IPS-NIHi11 (cell line): ENCODE measurements around the gene OSBPL10.
"Not testable (repeated sequence)": the region's sequence is repeated elsewhere in the genome, so short reads cannot be mapped to it uniquely, and the experiment has no call there.

Experiments
- DNase-seq: peaks from one replicate; pipeline ENCODE4 v3.0.0; 2012; ENCODE audit warnings: mixed read lengths, low spot score

The OSBPL10 gene

DNA sequence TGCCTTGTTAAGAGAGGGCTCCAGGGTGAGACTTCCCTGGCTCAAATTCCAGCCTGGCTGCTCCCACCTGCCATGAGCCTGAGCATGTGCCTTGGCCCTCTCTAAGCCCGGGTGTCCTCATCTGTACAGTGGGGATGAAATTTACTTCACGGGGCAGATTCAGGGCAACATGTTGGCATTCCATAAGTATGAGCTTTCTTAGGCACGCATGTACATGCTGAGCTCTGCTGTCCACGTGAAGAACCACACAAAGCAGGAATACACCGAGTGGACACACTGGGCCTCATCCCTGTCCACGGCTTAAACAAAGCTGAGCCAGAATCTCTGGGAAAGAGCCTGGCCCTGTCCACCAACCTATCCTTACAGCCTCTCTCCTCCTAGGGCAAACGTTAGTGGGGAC is 167.4 kb downstream of the OSBPL10 start:
- no peak for DNase-seq

DNA sequence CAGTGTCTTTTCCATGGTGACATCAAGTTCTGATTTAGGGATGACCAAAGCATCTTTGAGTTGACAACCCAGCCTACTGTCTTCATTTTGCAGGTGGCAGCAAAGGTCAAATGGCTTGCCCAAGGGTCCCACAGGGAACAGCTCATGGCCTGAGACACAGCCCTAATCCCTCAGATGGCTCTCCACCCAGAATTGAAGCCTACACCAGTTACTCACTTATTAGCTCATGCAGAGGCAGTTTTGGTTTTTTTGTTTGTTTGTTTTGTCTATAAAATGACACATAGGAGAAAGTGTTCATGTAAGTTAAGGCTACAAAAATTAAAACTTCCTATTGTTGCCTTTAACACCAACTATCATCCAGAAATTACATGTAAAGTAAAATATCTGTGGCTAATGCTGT is 167.9 kb downstream of the OSBPL10 start:
- DNase-seq, result no peak

DNA sequence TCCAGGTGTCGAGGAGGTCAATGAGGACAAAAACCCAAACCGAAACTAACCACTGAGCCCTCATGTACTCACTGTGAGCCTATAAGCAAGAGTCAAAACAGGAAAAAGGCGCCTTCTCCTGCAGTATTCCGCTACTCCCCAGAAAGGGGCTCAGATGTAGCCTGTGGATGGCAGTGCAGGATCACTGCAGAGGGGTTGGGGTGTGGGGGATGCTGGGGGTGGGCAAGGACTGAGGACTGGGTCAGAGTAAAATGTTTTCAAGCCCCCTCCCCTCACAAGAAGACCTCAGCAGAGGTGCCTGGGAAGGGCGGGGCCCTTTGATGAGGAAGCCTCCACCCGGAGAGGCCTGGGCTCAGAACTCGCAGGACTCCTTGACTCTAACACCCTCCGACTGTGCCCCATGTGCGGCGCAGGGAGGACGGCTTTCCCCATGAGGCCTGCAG is 170.1 kb downstream of the OSBPL10 start:
- no peak for DNase-seq

DNA sequence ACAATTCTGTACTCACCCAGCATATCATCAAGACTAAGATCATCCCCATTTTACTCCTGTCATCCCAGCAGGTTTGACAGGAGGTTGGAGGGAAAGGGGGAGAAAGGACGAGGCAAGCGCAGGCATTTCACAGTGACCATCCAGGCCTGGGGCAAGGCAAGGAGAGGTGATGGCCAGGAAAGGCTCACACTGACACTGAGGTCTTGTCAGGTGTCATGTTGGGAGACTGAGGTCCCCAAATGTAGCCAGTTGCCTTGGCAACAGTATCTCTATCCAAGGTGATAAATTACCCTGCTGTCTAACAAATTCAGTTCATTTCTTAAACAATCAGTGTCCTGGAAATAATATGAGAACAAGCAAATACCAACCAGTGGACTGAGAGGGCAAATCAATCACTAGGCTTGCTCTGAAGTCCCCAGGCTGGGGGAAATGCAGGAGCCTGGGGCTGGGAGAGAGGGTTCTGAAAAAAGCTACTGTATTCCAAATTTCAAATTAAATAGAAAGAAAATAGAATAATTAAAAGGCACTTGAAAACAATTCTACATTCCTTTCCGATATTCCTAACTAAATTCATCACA is 172.8 kb downstream of the OSBPL10 start:
- DNase-seq, result no peak

DNA sequence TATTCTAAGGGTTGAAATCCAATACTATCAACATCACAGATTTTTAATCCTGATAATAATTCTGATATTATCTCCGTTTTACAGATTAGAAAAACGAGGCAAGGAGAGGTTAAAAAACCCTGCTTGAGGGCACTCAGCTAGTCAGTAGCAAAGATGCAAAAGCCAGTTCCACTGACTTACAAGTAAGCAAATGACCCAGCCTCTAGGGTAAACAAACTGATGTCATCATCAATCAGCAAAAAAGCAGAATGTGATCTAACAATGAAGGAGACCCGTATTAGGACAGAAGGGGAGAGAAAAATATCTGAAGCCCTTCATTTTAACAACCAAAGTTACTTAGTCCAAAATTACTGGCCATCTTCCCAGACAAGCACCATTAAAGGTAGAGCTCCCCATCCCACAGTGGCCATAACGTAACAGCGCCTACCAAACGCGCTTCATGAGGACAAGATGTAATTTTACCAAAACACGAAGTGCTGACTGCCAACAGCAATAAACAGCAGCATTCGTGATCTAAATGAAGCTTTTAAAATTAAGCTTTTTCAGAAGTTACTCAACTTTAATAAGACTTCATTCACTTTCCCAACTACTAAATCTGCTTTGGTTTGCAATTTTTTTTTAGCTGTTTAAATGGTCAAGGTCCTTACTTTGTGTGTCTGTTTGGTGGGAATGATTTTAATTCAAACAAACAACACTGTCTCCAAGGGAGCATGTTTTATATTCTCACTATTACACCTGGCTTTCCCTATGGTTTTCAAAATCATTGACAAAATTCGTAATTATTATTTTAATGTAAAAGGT is 176.6 kb downstream of the OSBPL10 start:
- DNase-seq, result no peak

DNA sequence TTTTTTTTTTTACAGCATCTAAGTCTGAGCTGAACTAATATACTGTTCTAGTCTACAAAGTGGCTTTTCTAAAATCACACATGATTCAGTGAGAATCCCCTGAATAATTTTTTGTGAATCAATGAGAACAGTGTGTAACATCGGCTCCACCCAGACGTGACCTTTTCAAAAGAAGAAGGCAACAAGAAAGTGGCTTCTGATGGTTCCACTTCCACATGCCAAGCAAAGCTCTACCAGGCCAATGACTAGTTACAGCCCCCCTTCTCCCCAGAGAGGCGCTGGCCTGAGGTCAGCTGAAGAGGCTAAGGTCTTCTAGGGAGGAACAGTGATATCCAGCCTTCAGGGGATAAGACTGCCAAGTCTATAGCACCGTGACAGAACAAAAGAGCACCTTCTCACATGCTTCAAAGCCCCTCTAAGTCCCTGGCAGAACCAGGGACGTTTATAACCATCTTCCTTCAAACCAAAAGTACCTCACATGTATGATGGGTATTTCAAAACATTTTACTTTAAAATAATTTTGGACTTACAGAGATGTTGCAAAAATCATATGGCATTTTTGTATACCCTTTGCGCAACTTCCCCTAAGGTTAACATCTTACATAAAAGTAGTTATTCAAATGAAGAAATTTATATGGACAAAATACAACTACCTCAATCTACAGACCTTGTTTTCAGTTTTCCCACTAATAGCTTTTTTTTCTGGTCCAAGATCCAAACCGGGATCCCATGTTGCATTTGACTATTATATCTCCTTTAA is 177.9 kb downstream of the OSBPL10 start:
- DNase-seq, result no peak

DNA sequence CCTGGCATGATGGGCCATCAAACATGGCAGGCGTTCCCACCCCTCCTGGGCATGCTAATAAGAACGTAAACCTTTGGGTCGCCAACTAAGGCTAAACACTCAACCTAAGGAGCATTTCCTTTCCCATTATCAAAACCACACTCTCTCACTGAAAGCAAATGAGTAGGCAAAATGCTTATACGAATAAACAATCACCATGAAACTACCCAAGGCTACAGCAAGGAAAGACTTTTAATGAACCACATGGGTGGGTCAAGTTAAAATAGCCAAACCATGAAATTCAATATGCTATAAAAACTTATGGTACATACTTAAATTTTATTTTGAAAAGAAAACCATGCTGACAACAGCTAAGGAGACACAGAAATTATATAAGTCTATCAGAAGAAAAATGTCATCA is 180.6 kb downstream of the OSBPL10 start:
- DNase-seq, result no peak

DNA sequence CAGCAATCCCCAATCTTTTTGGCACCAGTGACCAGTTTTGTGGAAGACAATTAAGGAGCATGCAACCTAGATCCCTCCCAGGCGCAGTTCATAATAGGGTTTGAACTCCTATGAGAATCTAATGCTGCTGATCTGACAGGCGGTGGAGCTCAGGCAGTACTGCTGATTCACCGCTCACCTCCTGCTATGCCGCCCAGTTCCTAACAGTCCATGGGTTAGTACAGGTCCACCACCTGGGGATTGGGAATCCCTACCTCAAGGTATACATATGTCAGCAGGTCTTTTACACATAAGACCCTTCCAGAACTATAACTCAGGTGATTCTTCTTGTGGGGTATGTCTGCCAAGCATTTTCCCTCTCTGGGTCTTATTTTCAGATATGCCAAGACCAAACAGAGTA is 182.2 kb downstream of the OSBPL10 start:
- DNase-seq, result no peak

DNA sequence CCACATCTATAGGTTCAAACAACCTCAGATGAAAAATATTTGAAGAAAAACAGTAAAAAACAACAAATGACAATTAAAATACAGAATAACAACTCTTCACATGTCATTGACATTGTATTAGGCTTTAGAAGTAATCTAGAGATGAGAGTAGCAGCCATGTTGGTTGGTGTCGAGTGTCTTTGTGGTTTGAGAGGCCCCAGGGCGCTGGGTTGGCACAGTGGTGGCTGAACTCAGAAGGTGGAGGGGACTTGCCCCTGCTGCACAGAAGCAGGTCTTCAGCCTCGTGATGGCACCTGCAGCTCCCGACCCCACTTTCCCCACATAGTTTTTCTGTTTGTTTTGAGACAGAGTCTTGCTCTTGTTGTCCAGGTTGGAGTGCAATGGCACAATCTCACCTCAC is 187.2 kb downstream of the OSBPL10 start:
- DNase-seq, result no peak

DNA sequence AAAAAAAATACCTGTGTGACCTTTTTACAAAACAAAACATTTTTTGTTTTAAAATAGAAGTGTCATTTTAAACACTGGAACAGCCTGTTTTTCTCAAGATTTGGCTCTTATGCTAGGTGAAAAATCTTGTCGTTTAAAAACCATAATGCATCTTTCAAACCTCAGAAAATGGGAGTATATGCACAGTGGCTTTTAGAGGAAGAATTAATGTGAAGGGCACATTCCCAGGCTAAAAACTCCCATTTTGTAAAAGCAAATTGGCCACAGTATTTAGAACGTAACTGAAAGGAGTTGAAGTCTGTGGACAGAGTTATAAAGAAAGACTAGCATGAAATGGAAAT is 190.0 kb downstream of the OSBPL10 start:
- DNase-seq, result no peak

DNA sequence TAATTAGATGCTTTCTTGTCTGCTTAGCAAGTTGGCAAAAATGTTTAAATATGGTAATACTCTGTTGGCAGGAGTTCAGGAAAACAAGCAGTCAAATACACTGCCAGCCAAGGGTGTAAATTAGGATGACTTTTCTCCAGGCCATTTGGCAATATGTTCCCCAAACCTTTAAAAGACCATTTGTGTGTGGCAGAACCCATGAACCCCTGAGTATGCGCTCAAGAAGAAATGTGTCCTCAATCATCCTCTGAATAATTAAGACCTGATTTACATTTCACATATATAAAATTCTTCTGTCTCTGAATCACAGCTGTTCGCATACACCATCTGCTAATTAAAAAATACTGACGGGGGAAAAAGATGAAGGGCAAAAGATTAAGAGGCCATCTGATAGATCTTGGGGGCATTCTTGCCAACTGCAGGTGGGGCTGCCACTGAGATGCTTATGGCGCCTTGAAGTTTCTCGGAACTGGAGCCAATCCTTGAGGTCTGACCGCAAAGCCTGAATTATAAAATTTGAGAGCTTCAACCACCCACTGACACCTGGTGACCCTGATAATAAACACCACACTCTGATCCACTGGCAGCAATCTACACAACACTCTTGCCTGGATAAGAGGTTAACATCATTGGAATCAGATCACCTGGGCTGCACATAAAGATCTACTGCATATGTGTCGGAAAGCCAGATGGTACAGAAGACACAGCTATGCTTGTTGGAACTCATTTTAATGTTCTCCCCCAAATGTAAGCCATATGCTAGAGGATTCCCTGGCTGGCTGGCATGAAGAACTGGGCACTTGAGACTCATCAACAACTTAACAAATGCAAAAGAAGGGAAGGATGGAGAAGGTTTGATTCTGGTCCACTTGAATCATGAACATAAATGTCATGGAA is 190.6 kb downstream of the OSBPL10 start:
- DNase-seq, result no peak

DNA sequence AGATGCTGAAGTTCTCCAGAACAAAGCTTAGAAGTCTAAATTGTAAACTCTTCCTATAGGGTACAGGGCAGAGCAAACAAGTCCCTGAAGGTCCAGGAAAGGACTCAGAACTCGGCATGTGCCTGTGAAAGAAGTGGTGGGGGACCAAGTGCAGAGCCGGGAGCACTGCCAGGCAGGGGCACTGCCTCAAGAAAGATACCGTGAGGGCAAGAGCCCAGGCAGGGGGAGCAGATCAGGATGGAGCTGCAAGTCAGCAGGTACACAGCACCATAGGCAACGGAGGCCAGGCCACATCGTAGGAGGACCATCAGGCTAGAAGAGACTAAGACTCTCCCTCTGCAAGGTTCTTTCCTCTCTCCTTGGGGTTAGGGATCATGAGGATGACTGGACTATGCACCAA is 191.6 kb downstream of the OSBPL10 start:
- no peak for DNase-seq

DNA sequence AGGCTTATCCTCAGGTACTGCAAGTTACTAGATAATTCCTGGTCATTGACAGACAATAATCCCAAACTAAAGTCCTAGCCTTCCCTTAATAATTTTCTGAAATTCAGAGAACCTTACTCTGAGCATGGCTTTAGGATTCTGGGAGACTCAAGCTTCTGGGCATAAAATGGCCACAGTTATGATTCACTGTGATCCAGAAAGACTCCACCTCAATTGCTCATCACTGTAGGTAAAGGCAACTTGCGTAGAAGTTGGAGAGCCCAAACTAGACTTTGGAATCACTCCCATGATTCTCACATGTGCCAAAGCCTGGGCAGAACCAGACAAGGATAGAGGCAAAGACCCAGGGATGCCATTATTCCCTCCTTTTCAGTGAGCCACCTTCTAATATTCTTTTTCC is 195.3 kb downstream of the OSBPL10 start:
- DNase-seq, result no peak

DNA sequence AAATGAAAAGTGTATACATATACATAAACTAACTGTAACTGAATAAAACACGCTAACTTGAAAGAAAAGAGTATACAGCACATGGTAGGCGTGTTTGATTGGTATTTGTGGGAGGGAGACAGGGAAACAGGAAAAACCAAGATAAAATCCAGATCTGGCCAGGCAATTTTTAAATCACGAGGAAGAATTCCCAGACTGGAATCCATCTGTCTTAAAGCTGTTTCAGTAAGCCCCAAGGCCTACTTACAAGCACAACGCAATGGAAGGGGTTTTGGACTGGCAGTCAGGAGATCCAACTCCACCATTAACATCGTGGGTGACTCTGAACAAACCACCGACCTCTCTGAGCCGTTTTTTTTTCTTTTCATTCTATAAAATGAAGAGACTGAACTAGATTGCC is 195.8 kb downstream of the OSBPL10 start:
- DNase-seq, result no peak

DNA sequence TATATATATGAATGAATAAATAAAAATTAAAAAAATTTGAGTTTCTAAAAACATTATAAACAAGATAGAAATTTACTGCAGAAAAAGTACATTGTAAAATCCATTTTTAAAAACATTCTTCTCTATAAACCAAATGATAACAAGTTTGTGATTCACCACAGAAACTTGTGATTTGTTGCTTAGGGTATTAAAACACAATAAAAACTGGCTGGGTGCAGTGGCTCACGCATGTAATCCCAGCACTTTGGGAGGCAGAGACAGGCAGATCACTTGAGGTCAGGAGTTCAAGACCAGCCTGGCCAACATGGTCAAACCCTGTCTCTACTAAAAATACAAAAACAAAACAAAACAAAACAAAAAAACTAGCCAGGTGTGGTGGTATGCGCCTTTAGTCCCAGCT is 197.2 kb downstream of the OSBPL10 start:
- not testable (repeated sequence) for DNase-seq

DNA sequence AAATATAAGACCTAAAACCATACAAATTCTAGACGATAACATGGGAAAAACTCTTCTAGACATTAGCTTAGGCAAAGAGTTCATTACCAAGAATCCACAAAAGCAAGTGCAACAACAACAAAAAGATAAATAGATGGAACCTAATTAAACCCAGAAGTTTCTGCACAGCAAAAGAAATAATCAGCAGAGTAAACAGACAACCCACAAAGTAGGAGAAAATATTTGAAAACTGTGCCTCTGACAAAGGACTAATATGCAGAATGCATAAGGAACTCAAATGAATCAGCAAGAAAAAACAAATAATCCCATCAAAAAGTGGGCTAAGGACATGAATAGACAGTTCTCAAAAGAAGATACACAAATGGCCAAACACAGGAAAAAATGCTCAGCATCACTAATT is 198.8 kb downstream of the OSBPL10 start:
- not testable (repeated sequence) for DNase-seq

DNA sequence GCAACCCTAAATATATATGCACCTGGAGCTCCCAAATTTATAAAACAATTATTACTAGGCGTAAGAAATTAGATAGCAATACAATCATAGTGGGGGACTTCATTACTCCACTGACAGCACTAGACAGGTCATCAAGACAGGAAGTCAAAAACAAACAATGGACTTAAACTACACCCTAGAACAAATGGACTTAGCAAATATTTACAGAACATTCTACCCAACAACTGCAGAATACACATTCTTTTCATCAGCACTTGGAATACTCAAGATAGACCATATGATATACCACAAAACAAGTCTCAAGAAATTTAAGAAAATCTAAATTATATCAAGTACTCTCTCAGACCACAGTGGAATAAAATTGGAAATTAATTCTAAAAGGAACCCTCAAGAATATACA is 201.5 kb downstream of the OSBPL10 start:
- DNase-seq, result no peak

DNA sequence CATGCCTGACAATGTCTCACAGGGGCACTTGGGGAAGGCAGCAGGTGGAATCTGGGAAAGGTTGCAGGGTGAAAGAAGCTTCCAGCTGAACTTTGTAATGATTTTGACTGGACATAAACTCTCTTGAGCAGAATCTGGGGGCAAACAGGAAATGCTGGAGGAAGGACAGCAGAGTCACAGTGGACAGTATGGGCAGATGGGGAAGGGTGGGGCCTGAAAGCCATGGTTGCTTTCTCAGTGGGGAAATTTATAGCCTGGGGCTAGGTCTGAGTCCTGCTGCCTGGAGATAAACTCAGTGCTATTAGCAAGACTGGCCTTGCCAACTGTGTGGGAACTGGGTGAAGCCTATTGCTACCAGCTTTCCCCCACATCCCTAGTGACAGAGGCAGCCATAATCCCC is 203.2 kb downstream of the OSBPL10 start:
- no peak for DNase-seq

DNA sequence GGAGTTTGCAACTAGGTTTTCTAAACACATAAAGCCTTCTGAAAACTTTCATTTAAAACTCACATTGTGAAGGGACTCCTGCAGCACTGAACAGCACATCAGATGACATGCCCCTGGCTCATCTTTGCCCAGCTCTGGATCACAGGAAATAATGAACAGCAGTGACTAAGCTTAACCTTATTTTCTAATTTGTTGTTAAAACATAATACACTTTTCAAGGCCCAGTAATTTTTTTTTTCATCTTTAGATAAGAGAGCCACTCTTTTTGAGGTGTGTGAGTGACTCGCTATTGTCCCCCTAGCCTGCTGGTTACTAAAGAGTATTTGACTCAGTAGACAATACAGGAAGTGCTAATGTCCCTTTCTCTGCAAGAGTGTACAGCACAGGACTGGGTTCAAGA is 204.0 kb downstream of the OSBPL10 start:
- no peak for DNase-seq

DNA sequence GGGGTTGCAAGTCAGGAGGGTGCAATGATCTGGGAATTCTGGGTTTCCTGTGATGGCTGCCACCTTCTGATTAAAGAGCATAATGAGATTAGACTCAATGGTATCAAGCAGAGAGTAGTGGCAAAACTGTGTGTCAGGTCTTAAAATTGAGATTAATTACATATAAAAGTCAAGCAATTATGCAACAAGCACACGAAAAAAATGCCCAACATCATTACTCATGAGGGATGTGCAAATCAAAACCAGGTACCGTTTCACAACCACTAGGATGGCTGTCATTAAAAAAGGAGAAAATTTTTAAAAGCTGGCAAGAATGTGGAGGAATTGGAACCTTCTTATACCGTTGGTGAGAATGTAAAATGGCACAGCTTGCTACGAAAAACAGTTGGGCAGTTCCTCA is 205.0 kb downstream of the OSBPL10 start:
- DNase-seq, result no peak

DNA sequence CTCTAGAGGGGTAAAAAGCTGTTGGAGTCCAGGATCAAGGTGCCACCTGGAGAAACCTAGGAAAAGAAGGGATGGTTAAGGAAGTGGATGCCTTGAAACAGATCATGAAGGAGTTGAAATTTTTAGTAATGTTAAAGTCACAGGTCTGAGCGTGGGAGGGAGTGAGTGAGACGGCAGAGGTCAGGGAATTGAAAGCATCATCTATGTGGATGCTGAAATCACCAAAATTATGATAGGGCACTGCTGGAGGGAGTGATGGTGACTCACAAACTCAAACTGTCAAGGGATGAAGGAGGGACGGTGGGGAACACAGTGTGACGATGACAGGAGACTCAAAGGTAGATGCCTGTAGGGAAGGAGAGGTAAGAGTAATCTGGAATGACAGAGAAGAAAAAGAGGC is 205.7 kb downstream of the OSBPL10 start:
- no peak for DNase-seq

DNA sequence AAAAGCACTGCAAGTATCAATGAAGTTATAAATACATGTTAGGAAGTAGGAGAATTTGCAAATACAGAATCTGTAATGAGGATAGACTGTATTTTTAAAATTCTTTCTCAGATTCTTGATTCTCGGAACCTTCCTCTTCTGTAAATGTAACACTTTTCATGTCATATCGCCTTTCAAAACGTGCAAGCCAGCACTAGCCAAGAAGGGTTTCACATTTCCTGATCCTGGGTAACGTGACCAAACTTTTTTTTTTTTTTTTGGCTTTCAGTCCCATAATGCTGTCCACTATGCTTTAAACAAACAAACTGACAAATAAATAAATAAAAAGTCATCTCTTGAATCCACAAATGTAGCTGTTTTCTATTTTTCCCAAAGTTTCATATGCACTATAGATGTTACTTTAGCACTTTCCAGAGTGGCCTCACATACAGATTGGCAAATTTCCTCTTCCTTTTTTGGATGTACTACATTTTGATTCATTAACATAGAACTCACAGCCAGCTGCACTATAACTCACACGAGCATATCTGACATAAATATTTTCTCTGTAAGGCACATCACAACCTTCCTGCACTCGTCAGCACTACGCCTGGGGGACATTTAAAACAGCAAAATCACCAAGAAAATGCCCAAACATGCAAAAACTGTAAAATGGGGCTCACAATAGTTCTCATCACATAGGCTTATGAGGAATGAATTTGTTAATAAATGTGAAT is 208.1 kb downstream of the OSBPL10 start:
- DNase-seq, result no peak
